ENCODE data around the gene PTPRD.
A peak's percentile ranks its signal among the peaks of the same experiment; 100 is the strongest.
"Not testable (repeated sequence)": the region's sequence is repeated elsewhere in the genome, so short reads cannot be mapped to it uniquely, and the experiment has no call there.

PTPRD gene

GRCh38 chr9:8943392-8943791, 1669.4 kb downstream of the PTPRD start:
- DNase-seq = no peak

GRCh38 chr9:8940650-8941049, 1672.2 kb downstream of the PTPRD start:
- no peak for DNase-seq

DNA sequence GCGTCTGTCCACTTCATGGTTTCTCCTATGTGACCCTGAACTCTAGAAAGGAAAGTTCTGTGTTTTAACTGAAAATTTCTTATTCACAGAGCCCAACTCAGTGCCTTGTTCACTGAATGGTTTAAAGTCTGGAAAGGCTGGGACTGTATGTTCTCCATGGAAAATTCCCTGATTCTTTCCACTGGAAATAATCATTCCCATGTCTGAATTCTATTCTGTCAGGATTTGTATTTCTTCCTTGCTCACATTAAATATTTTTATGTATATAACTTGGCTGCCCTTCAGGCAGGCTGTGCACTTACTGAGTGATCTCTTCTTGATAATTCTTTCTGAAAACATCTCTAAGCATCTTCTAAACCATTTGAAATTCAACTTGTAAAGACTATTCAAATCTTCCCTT, 1686.3 kb downstream of the PTPRD start:
- no peak for DNase-seq

- no peak for DNase-seq
Observed at GRCh38 chr9:8924562-8924961, 1688.2 kb downstream of the PTPRD start.

DNA sequence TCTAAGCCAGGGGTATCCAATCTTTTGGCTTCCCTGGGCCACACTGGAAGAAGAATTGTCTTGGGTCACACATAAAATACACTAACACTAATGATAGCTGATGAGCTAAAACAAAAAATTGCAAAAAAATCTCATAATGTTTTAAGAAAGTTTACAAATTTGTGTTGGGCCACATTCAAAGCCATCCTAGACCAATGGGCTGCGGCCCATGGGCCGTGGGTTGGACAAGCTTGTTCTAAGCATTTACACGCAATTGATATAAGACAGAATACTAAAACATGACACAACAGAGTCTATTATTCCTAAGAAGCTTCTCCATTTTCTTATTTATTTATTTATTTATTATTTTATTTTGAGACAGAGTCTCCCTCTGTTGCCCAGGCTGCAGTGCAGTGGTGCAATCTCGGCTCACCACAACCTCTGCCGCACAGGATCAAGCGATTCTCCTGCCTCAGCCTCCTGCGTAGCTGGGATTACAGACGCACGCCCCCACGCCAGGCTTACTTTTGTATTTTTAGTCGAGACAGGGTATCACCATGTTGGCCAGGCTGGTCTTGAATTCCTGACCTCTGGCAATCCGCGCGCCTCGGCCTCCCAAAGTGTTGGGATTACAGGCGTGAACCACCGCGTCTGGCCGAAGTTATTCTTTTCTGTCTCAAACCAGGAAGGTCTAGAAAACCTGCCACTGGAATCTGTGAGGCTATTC, 1692.2 kb downstream of the PTPRD start:
- DNase-seq = not testable (repeated sequence)

DNA sequence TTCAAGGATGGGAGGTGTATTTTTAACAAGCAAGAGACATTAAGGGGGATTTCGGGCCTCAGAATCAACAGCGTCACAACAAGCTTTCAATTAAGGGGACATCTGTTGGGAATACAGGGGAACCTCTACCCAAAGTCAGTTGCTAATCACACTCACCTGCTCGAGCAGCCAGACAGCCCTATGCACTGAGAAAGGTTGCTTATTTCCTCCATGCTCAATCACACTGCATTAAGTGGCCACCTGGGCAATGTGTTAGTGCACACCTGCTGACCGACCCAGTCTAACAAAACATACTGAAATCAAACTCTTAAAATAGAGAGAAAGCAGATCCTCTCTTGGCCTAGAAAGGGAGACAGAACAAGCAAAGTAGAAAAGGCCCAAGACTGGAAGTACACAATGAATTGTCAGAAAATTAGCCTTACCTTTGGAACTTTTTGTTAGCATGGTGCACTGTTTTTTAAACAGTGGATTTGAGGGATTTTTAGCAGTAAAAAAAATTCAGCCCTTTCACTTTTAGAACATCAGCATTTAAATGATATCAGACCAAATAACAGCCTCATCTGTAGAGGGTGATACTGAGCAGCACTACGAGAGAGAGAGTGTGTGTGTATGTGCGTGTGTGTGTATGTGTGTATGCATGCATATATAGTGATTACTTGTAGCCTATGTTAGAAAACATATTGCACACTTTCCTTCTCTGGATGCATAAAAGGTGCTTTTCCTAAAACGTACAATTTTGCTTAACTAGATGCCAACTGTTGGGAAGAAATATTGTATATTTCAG, 1694.7 kb downstream of the PTPRD start:
- DNase-seq = no peak

DNA sequence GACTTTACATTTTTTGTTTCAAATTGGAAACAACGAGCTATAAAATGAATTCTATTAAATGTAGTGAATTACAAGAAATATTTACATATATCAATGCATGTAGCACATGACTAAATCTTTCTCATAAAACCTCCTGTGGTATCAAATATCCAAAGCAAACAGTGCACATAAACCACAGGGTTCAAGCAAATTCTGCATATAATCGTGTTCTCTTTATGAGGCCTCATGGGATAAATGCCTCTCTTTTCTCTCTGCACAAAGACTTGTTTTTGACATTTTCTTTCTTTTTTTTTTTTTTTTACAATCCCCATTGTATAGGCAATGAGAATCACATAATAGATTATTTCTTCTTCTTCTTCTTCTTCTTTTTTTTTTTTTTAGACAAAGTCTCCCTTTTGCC, 1696.0 kb downstream of the PTPRD start:
- DNase-seq = no peak

- DNase-seq = no peak
Observed at GRCh38 chr9:8907868-8908267, 1704.9 kb downstream of the PTPRD start.

DNA sequence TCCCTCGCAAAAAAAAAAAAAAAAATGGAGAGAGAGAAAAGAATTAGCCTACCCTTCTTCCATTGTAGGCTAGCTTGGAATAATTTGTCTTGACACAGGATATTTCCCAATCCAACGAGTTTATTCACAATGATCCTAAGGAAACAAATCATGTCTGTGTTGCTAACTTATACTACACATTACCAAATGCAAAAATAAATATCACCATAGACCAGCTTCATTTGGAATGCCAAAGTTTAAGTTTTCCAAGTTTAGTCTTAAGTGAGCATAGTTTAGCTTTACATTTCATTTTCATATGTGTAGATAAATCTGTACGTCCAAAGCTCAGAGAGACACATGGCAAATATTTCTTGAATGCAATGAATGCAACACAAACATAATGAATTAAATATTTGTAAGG, 1707.1 kb downstream of the PTPRD start:
- no peak for DNase-seq

DNA sequence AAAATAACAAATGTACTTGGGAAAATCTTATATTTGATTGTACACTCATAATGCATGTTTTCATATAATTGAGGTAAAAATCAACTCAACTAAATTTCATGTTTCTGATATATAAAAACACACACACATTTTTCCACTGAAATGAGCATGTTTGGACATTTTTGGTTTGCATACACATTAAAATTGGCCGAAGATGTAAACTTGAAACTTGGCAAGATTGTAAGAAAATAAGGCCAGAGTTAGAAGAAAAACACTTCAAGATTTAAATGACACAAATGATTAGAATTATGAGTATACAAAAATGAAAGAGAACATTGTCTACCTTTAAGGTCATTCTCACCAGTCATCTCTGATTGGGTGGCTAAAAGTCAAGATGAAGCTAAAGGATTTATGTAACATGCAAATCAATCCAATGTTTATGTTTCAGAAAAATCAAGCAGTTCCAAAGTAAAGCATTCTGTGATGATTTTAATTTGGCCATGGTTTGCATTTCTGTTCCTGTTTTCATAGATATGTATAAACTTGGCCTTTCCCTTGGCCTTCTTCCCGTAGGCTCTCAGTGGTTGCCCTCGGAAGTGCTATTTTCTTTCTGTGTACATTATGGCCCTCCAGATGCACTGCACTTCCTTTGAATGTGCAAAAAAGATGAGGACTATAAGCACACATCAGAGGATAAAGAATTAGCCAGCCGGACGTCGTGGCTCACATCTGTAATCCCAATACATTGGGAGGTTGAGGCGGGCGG, 1707.9 kb downstream of the PTPRD start:
- peak; percentile 63 for DNase-seq

- DNase-seq = no peak
Observed at GRCh38 chr9:8903077-8903476, 1709.7 kb downstream of the PTPRD start.

GRCh38 chr9:8901146-8901545, 1711.7 kb downstream of the PTPRD start:
- no peak for DNase-seq

GRCh38 chr9:8899511-8899910, 1713.3 kb downstream of the PTPRD start:
- DNase-seq = no peak

DNA sequence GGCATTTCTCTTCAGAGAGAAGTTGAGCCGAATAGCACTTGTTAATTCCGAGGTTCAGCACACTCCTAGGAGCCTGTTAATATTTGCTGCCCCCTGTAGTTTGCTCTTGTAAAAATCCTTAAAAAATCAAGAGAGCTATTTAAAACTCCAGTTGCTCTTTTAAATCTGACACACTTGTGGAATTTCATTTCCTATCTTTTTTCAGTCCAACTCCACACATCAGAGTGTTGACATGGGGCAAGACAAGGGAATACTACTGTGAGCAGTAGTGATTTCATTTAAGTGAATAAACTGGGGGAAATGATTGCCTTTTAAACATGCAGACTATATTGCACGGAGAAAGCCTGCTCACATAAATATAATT, 1717.0 kb downstream of the PTPRD start:
- DNase-seq = peak; percentile 68

DNA sequence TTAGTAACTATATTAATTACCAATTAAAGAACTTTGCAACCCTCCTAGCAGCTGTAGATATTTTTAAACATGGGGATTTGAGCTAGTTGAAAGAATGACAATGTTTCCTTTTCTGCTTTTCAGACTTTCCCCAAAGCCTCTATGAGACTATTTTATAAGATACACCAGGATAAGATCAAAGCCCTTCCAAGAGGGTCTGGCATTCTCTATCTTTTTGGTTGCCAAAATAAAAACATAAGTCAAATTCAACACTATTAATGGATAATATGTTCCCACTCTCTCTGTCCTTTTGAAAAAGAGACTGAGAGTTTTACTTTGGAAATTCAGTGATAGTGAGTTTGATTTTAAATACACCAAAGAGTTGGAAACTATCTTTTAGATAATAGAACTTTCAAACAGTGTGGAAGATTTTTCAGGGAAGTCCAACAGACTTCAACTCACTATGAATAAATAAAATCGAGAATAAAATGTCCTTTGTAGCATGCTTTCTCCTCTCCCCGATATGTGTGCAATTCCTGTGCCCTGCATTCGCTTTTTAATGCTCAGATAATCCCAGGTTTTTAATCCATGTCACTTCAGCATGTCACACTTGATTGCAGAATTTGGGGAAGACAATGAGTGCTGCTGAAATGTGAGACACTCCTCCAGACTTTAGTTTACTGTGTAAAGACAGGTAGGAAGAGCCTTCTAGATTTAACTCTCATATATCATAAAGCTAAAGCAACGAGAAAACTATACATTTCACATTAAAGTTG, 1717.5 kb downstream of the PTPRD start:
- peak; percentile 10 for DNase-seq

- DNase-seq = no peak
Observed at GRCh38 chr9:8890695-8891094, 1722.1 kb downstream of the PTPRD start.

DNA sequence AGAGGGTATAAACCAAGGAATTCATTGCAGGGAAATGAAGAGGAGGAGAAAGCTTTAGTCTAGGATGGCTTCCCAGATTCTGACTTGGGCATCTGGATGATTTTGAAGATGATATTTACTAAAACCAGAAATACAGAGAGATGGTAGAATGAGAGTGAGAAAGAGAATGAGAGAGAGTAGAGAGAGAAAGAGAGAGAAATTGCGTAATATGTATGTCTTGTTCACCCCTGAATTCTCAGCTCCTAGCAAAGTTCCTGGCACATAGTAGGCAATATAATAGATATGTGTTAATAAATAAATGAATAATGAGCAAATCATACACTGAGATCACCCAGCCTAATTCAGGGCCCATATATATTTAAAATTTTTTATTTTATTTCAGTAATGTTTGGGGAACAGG, 1723.7 kb downstream of the PTPRD start:
- no peak for DNase-seq

- DNase-seq = no peak
Observed at GRCh38 chr9:8888591-8888990, 1724.2 kb downstream of the PTPRD start.

DNA sequence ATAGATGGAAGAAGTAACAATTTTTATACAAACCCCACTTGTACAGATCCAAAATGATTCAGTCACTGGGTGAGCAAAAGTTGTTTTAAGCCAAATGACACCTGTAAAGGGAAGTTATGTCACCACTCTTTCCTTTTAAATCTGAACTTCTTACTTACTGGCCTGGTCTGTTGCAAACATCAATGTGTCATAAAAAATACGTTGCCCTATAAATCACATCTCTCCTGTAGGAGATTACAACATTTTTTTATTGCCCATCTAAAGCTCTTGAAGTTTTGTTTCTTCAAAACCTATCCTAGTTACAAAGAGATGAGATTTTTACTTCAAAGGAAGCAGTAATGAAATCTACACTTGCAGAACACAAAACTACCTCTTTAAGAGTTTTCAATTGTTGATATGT, 1725.4 kb downstream of the PTPRD start:
- no peak for DNase-seq

DNA sequence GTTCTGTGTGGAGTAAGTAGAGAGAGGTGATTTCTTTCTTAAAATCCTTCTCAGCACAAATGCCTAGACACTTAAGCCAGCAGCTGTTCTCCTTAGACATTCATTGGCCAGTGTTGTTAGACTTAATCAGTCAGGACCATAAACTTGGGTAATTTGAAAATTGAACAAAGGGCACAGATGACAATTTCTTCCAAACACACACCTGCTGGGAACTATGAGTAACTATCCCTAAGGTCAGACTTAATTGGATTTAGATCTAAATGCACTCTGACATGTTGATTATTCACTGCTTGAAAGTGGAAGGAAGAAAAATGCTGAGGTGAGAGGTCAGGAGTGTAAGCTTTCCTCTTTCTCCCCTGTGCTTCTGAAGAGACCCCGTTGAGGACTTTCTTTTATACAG, 1729.5 kb downstream of the PTPRD start:
- DNase-seq = no peak

GRCh38 chr9:8880060-8880459, 1732.7 kb downstream of the PTPRD start:
- DNase-seq = no peak

DNA sequence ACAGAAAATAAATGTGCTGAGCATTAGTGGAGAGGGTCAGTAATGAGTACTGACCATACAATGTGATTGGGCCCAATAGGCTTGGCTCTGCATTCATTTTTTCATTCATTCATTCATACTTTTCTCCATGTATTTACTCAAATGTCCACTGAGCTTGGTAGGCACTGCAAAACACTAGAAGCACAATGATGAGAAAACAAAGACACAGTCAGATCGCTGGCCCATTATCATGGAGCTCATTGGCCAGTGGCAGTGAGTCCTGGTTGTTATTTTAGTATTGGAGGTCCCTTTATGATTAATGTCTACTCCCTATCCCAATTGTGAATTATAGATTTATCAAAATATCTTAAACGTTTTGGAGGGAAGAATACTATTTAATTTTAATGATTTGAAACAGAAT, 1733.5 kb downstream of the PTPRD start:
- DNase-seq = no peak

All from NCI-H446 treated with DMSO at 0.1 percent for 48 hours (cell line).